ENCODE measurements around the gene CSRNP3.

GRCh38 chr2:165505514-165505913, 36.0 kb downstream of the CSRNP3 start:
- TF ChIP-seq CTCF (conservative IDR thresholded peaks at IDR 0.05; ENCODE audit: low read length): no peak
- no peak for TF ChIP-seq EZH2phosphoT487 (IDR thresholded peaks at IDR 0.05; ENCODE audit: borderline replicate concordance)

Measured in Loucy (cell line).